Mucosa of descending colon (tissue), 3 donors: ENCODE results near the gene CATSPER1. TPM values are rescaled to one million over a fixed set of nuclear protein-coding genes. Genes with fewer than 3 reads are reported as not detected.

Source experiments
- ATAC-seq: fragments of 200-7000 bp; cut with Tn5 transposase; one replicate; pipeline ENCODE4 v1.9.1; 2020; ENCODE audit warnings: mild to moderate bottlenecking, moderate library complexity
- DNase-seq, 3 donors: peaks; one replicate each; pipeline ENCODE4 v3.0.0-alpha.2; 2020
- H3K36me3 ChIP-seq: fragments of 200-600 bp; one replicate; pipeline ENCODE4 v1.8.0; 2021; ENCODE audit warnings: low read depth, mild to moderate bottlenecking
- H3K4me1 ChIP-seq: fragments of 200-600 bp; one replicate; pipeline ENCODE4 v1.8.0; 2021; ENCODE audit warnings: low read depth, mild to moderate bottlenecking
- H3K4me3 ChIP-seq: fragments of 200-600 bp; one replicate; pipeline ENCODE4 v1.8.0; 2021; ENCODE audit warnings: mild to moderate bottlenecking
- H3K9me3 ChIP-seq: fragments of 200-600 bp; one replicate; pipeline ENCODE4 v1.8.0; 2021; ENCODE audit warnings: mild to moderate bottlenecking
- CTCF ChIP-seq: fragments of 200-600 bp; IDR thresholded peaks from one replicate; pipeline ENCODE4 v1.8.0; 2022; ENCODE audit warnings: antibody characterized with exemption, mild to moderate bottlenecking
- intact Hi-C, 2 donors: fragments of 100-400 bp; cut with DNase I in 1 of 2; cut with micrococcal nuclease in 1 of 2; formaldehyde crosslinking; loops; one replicate each; pipeline versions ENCODE4 v1.11.0 to v1.11.1; 2022; cut with DNase I, micrococcal nuclease
- total RNA-seq, 3 donors: library from RNA; stranded (reverse); fragmentation: NEBNext Ultra II Directional in 2 of 3; extraction: Animal tissue kit (Norgen Biotek cat#: 25700) in 2 of 3; gene quantifications; one replicate each; pipeline versions ENCODE4 v1.2.1 to v1.2.4, GENCODE V29; 2021 to 2023
- donor health status: DM: no; HTN: no; CAD: no; lungs with moderate emphysema.
- donor health status: DM: no; HTN: no; CAD: no.
- donor health status: DM: no; HTN: yes; CAD: no.

Gene CATSPER1
- total RNA-seq, 3 donors from 2014 or later: not detected

GRCh38 chr11:66044757-66045156 lies 18.5 kb upstream of the CATSPER1 start:
- ATAC-seq: no peak
- Histone ChIP-seq H3K36me3 (no peaks in the 10 kb centered on the region), H3K9me3 (no peaks in the 10 kb centered on the region), H3K4me1 (no peaks in the 10 kb centered on the region), H3K4me3 (no peak overlapping the region)
- intact Hi-C loops: no loop called here
- no peak for DNase-seq
- TF ChIP-seq CTCF: no peak

GRCh38 chr11:66042996-66043906 lies 17.0 kb upstream of the CATSPER1 start:
- no peak overlapping the region for H3K4me3 ChIP-seq
- H3K9me3 ChIP-seq: no peaks in the 10 kb centered on the region
- H3K4me1 ChIP-seq: no peaks in the 10 kb centered on the region
- no peak for DNase-seq
- H3K36me3 ChIP-seq: no peaks in the 10 kb centered on the region
- ATAC-seq: no peak
- intact Hi-C loops: no loop called here
- TF ChIP-seq CTCF: no peak

- ATAC-seq (no peak), DNase-seq (no peak)
- Histone ChIP-seq H3K36me3 (no peaks in the 10 kb centered on the region), H3K9me3 (no peaks in the 10 kb centered on the region), H3K4me1 (no peaks in the 10 kb centered on the region), H3K4me3 (no peak overlapping the region)
- intact Hi-C loops: no loop called here
- no peak for TF ChIP-seq CTCF
These were observed 16.1 kb upstream of the CATSPER1 start for GRCh38 chr11:66042227-66042995.

- intact Hi-C loops: no loop called here
- H3K9me3 ChIP-seq: no peaks in the 10 kb centered on the region
- ATAC-seq (no peak), DNase-seq (no peak)
- TF ChIP-seq CTCF: no peak
- no peaks in the 10 kb centered on the region for H3K36me3 ChIP-seq
- no peak overlapping the region for H3K4me3 ChIP-seq
- no peaks in the 10 kb centered on the region for H3K4me1 ChIP-seq
These were observed 13.5 kb upstream of the CATSPER1 start for GRCh38 chr11:66039765-66040164.

- no peak for ATAC-seq
- intact Hi-C loops: no loop called here
These were observed 11.0 kb upstream of the CATSPER1 start for GRCh38 chr11:66037327-66037726.

More at GRCh38 chr11:66037327-66037726, 11.0 kb upstream of the CATSPER1 start:
- no peak overlapping the region for H3K4me3 ChIP-seq
- no peak for DNase-seq
- H3K9me3 ChIP-seq: no peaks in the 10 kb centered on the region
- no peak for TF ChIP-seq CTCF
- no peaks in the 10 kb centered on the region for H3K4me1 ChIP-seq
- H3K36me3 ChIP-seq: no peaks in the 10 kb centered on the region
